Measurements from ENCODE around the gene MEIOC. TPM values are rescaled to one million over a fixed set of nuclear protein-coding genes. Genes with fewer than 3 reads are reported as not detected.

Gene MEIOC
- total and polyA plus RNA-seq, 2 donors (not counting 1 experiment from before 2014, with no cell fraction given): 0.12 TPM; not detected in 1

- Histone ChIP-seq H3K4me3 (ENCODE audit: control extremely low read depth in 1 of 5, extremely low read depth in 1 of 5, insufficient read depth in 1 of 5, low read depth in 2 of 5, low read length in 4 of 5) (no peak overlapping the region), H3K4me1 (ENCODE audit: control insufficient read depth in 2 of 2, insufficient read depth in 2 of 2, low read length in 2 of 2) (peaks cover 6 to 8% of the 10 kb centered on the region in 2 donors), H3K4me2 (replicated peaks; ENCODE audit: low read depth, low read length, poor library complexity, severe bottlenecking) (no peak overlapping the region), H4K20me1 (ENCODE audit: control insufficient read depth, insufficient read depth, low read length, poor library complexity, severe bottlenecking) (no peaks in the 10 kb centered on the region), H2AFZ (ENCODE audit: insufficient read depth, low read depth, low read length, poor library complexity, severe bottlenecking) (no peak overlapping the region), H3K79me2 (ENCODE audit: control insufficient read depth, insufficient read depth, low read length) (no peaks in the 10 kb centered on the region), H3K9ac (ENCODE audit: low read length) (no peak overlapping the region), H3K36me3 (replicated peaks in 1 of 2; ENCODE audit: control extremely low read depth in 1 of 2, control insufficient read depth in 1 of 2, extremely low read depth in 1 of 2, insufficient read depth in 2 of 2, low read length in 1 of 2) (no peaks in the 10 kb centered on the region), H3K27ac (ENCODE audit: low read length in 2 of 2) (no peak overlapping the region), H3K9me3 (ENCODE audit: control extremely low read depth in 1 of 3, control insufficient read depth in 2 of 3, insufficient read depth in 1 of 3, low read length in 2 of 3) (no peaks in the 10 kb centered on the region), H3K27me3 (replicated peaks in 1 of 4; ENCODE audit: control extremely low read depth in 1 of 4, control insufficient read depth in 3 of 4, insufficient read depth in 4 of 4, low read length in 3 of 4) (peaks cover 0 to 13% (median 2%) of the 10 kb centered on the region in 4 experiments)
- intact Hi-C loops (cut with micrococcal nuclease): no loop called here
- H3K9me3 Mint-ChIP-seq (ENCODE audit: insufficient read depth): no peaks in the 10 kb centered on the region
- peaks cover 10% of the 10 kb centered on the region for H3K4me1 Mint-ChIP-seq
- no peak for DNase-seq
- H3K4me3 Mint-ChIP-seq: no peak overlapping the region
- H3K27ac Mint-ChIP-seq: no peak overlapping the region
- ATAC-seq (ENCODE audit: low read depth): no peak
- ChIA-PET CTCF (no interaction called here), POLR2A (no interaction called here)
- H3K27me3 Mint-ChIP-seq: peaks cover 15% of the 10 kb centered on the region
- WGBS (ENCODE audit: insufficient coverage): 89% methylated on average over 2 of the region's 6 CpGs
- no peak for TF ChIP-seq EZH2 (IDR thresholded peaks at IDR 0.05; ENCODE audit: borderline replicate concordance, insufficient read depth, low read depth, low read length, poor library complexity, severe bottlenecking)
- TF ChIP-seq CTCF (IDR thresholded peaks at IDR 0.05): no peak
Observed at GRCh38 chr17:44623070-44623725, 33.1 kb upstream of the MEIOC start.

- peak overlapping the region; percentile 85 for H3K4me3 Mint-ChIP-seq
- H3K9me3 ChIP-seq (ENCODE audit: control extremely low read depth in 1 of 3, control insufficient read depth in 2 of 3, insufficient read depth in 1 of 3, low read length in 2 of 3): peaks cover 0 to 8% (median 0%) of the 10 kb centered on the region in 3 donors
- H3K27ac ChIP-seq (ENCODE audit: low read length in 2 of 2): peak overlapping the region; percentile 72 to 84
- peak overlapping the region; percentile 87 for H3K4me2 ChIP-seq (replicated peaks; ENCODE audit: low read depth, low read length, poor library complexity, severe bottlenecking)
- no peaks in the 10 kb centered on the region for H4K20me1 ChIP-seq (ENCODE audit: control insufficient read depth, insufficient read depth, low read length, poor library complexity, severe bottlenecking)
- intact Hi-C loops (cut with micrococcal nuclease): loop anchor here (1.0 kb wide), 1 partner anchor 71 kb away; no protein-coding TSS in a partner anchor
- no peaks in the 10 kb centered on the region for H3K9me3 Mint-ChIP-seq (ENCODE audit: insufficient read depth)
- POLR2A ChIA-PET: interaction anchor here (1.3 kb wide), 1 partner anchor 71 kb away, joined by 6 read pairs; the partner anchor contains the start of gene FZD2
- H3K27ac Mint-ChIP-seq: peak overlapping the region; percentile 91
- no peaks in the 10 kb centered on the region for H3K79me2 ChIP-seq (ENCODE audit: control insufficient read depth, insufficient read depth, low read length)
- DNase-seq (no peak), ATAC-seq (ENCODE audit: low read depth) (no peak)
- H3K36me3 ChIP-seq (replicated peaks in 1 of 2; ENCODE audit: control extremely low read depth in 1 of 2, control insufficient read depth in 1 of 2, extremely low read depth in 1 of 2, insufficient read depth in 2 of 2, low read length in 1 of 2): no peaks in the 10 kb centered on the region
- no peaks in the 10 kb centered on the region for H3K27me3 Mint-ChIP-seq
- WGBS (ENCODE audit: insufficient coverage): 87% methylated on average over 3 of the region's 9 CpGs
- H3K27me3 ChIP-seq (replicated peaks in 1 of 4; ENCODE audit: control extremely low read depth in 1 of 4, control insufficient read depth in 3 of 4, insufficient read depth in 4 of 4, low read length in 3 of 4): no peaks in the 10 kb centered on the region
- peaks cover 8 to 16% of the 10 kb centered on the region in 2 donors for H3K4me1 ChIP-seq (ENCODE audit: control insufficient read depth in 2 of 2, insufficient read depth in 2 of 2, low read length in 2 of 2)
- peak overlapping the region; percentile 81 for H2AFZ ChIP-seq (ENCODE audit: insufficient read depth, low read depth, low read length, poor library complexity, severe bottlenecking)
- CTCF ChIA-PET: no interaction called here
- H3K9ac ChIP-seq (ENCODE audit: low read length): peak overlapping the region; percentile 69
- H3K4me3 ChIP-seq (ENCODE audit: control extremely low read depth in 1 of 5, extremely low read depth in 1 of 5, insufficient read depth in 1 of 5, low read depth in 2 of 5, low read length in 4 of 5): peak overlapping the region in 3 of 5 experiments; percentile 41 to 65 (median 50)
- TF ChIP-seq CTCF (IDR thresholded peaks at IDR 0.05) (no peak), EZH2 (IDR thresholded peaks at IDR 0.05; ENCODE audit: borderline replicate concordance, insufficient read depth, low read depth, low read length, poor library complexity, severe bottlenecking) (no peak)
- peaks cover 18% of the 10 kb centered on the region for H3K4me1 Mint-ChIP-seq
Observed at GRCh38 chr17:44627513-44628242, 28.6 kb upstream of the MEIOC start.

All from B cell (primary cell).